ENCODE data around the gene SPAG17.

- TF ChIP-seq CTCF (optimal IDR thresholded peaks at IDR 0.05 in 1 of 3, IDR thresholded peaks at IDR 0.05 in 1 of 3, conservative IDR thresholded peaks at IDR 0.05 in 1 of 3; ENCODE audit: extremely low read depth in 1 of 3, insufficient read depth in 2 of 3, low read length in 3 of 3) (no peak), EZH2 (IDR thresholded peaks at IDR 0.05; ENCODE audit: low read length) (no peak)
Measured at GRCh38 chr1:118209648-118210047, 24.6 kb upstream of the SPAG17 start.
